NCI-H345 (cell line): ENCODE data around the gene GNG2.

Experiments used
- DNase-seq: peaks from one replicate; lab custom pipeline; 2025; lab: John Stamatoyannopoulos, UW

The GNG2 gene

DNA sequence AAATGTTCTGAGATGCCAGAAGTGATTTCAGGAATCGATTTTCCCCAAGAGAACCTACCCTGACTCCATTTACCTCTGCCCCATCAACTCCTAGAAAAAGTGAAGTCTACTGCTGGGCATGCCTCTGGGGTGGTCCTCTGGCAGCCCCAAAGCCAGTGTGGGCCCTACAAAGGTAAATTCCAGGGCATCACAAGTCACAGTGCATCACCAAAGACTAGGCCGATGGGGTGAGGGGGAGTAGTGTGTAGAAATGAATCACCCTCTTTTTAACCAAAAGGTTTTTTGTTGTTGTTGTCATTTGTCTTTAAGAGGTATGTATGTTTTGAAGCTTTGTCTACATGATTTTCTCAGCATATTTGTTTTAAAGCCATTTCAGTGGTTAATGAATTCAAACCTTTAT, 82.6 kb downstream of the GNG2 start:
- no peak for DNase-seq

- DNase-seq = no peak
Measured at GRCh38 chr14:51950007-51950406, 89.6 kb downstream of the GNG2 start.

DNA sequence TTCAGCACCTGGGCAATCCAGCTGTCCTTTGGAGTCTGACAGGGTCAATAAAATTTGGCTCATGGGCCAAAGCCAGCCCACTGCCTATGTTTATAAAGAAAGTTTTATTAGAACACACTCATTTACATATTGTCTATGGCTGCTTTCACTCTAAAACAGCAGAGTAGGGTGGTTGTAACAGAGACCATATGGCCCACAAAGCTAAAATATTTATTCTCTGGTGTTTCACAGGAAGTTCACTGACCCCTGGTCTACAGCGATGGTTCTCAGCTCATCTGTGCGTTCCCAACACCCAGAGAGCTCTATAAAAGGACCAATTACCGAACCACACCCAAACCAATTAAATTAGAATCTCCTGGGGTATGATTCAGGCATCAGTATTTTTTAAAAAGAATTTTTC, 91.2 kb downstream of the GNG2 start:
- DNase-seq = no peak

GRCh38 chr14:51954031-51954430, 93.6 kb downstream of the GNG2 start:
- no peak for DNase-seq

- DNase-seq = no peak
Measured at GRCh38 chr14:51954657-51955056, 94.2 kb downstream of the GNG2 start.

DNA sequence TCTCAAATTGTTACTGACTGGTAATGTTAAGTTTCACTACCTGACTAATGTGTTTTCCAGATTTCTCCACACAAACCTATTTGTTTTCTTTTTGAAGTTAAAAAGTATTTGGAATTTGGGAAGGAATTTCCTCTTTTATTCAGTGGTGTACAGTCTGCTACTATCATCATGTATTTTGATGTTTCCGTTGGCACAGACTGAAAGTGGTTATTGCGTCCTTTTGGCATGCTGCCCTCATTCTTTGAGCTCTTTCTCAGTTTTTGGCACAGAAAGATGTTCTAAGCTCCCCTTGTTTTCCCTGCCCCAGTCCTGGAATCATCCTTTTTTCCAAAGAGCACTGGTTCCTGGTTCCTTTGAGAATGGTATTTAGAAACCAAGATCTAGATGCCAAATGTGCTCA, 97.5 kb downstream of the GNG2 start:
- DNase-seq = no peak

- DNase-seq = no peak
Measured at GRCh38 chr14:51959928-51960327, 99.5 kb downstream of the GNG2 start.

GRCh38 chr14:51960866-51961265, 100.5 kb downstream of the GNG2 start:
- no peak for DNase-seq

- no peak for DNase-seq
Measured at GRCh38 chr14:51962711-51963110, 102.3 kb downstream of the GNG2 start.

- no peak for DNase-seq
Measured at GRCh38 chr14:51963286-51963685, 102.9 kb downstream of the GNG2 start.

DNA sequence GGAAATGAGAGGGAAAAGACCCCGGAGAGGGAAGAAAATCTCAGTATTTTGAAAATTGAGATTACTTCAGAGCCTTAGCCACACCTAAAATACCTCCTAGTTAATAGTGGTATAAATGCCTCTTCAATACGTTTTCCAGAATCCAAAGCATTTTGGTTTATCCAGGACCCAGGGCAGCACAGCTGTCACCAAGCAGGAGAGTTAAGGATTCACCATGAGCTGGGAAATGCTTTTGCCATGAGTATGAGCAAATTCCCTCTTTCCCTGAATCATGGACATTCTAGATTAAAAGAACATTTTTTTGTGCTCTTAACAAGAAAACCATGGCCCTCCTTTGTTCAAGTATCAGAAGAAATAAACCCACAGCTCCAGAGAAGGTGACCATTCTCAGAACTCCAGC, 107.1 kb downstream of the GNG2 start:
- DNase-seq = no peak

DNA sequence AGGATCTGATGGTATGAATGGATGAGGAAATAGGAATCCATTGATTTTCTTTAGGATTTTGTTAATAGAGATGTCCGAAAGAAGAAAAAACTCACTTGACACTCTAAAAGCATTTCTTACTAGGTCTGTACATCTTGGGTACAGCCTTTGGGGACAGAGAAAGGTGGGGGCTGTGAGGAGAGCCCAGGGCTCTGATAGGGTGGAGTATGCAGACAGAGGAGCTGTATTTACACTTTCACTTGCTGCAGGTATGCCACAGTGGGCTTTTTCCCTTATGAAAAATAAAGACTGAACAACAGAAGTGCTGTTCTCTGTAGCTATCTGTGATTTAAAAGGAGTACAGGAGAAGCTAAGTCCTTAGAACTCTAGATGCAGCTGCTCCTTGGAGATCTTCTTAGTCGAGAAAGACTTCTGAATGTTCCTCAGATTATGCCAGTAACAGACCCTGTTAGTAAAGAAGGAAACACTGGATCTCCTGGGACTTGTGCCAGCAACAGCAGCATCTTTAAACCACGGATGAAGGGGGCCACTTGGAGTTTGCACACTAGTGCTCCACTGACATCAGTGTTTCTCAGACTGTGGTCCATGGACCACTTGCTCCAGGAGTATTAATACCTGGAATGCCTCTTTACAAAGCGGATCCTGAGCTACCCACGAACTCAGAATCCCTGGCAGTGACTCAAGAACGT, 109.6 kb downstream of the GNG2 start:
- DNase-seq = no peak

- DNase-seq = no peak
Measured at GRCh38 chr14:51972566-51972965, 112.2 kb downstream of the GNG2 start.

DNA sequence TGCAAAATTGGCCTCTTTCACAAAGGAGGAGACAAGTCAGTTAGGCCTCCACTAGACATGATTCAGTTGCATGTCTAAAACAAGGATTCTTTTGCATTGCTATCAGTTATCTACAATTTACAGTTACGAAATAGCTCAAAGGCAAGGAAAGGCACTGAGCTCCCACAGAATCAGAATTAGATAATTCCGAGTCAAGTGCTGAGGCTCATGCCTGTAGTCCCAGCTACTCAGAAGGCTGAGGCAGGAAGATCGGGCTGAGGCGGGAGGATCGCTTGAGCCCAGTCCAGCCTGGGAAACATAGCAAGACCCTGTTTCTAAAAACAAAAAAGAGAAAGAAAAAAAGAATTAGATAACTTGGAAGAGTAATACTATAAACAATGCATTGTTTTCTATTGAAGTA, 116.7 kb downstream of the GNG2 start:
- no peak for DNase-seq

- DNase-seq = no peak
Measured at GRCh38 chr14:51978681-51979085, 118.3 kb downstream of the GNG2 start.

- DNase-seq = peak; percentile 76
Measured at GRCh38 chr14:51979088-51979709, 118.8 kb downstream of the GNG2 start.

- no peak for DNase-seq
Measured at GRCh38 chr14:51981218-51981854, 120.9 kb downstream of the GNG2 start.

GRCh38 chr14:51988221-51988620, 127.8 kb downstream of the GNG2 start:
- DNase-seq = no peak

DNA sequence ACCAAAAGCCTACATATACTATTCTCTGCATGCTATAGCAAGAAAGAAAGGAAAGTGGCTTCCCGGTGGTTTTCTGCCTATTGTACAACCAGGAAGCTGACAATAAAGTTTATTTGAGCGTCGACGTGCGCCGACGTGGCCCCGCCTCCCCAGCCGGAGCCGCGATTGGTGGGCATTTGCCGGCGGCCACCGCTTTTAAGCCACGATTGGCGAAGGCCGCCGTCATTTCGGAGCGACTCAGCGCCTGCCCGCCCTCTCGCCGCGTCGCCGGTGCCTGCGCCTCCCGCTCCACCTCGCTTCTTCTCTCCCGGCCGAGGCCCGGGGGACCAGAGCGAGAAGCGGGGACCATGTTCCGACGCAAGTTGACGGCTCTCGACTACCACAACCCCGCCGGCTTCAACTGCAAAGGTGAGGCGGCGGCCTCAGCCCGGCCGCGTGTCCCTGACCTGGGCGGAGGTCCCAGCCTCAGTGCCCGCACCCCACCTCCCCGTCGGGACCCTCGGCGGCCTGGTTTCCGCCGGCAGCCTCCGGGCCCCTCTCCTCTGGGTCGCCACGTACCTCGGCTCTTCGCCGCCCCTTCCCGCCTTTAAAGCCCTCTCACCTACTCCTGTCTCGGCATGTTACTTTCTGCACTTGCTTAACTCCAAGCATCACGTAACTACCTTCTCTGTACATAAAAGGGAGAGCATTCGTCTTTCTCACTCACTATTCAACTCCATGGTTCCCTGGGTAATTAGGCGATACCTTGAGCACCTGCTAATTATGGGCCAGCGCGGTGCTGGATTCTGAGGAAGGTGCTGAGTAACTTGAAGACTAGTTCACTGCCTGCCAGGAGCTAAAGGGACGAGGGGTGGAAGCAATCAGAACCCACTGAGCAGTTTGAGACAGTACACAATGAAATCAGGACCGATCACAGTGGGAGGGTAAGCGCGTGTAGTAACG, 129.2 kb downstream of the GNG2 start, which contains the start of gene RTRAF:
TSS of gene RTRAF (plus strand) at position 254 of the 942 bp plus-strand sequence. CDS start at position 348, 94 bp downstream.
- DNase-seq = peak; percentile 94

GRCh38 chr14:51990488-51990887, 130.1 kb downstream of the GNG2 start:
- no peak for DNase-seq

GRCh38 chr14:51993285-51993920, 133.0 kb downstream of the GNG2 start:
- no peak for DNase-seq
